ENCODE measurements around the gene ANKS6. TPM values are rescaled to one million over a fixed set of nuclear protein-coding genes. Genes with fewer than 3 reads are reported as not detected.
A peak's percentile ranks its signal among the peaks of the same experiment; 100 is the strongest.

Gene ANKS6
- total and polyA plus RNA-seq, 10 of the 15 experiments (the other 5 are each of a cell fraction or from before 2014, with no cell fraction given): 2.0 to 16.2 (median 6.1) TPM

- DNase-seq (ENCODE audit: low read depth, low spot score) (no peak), ATAC-seq (peak; percentile 78), FAIRE-seq (no peak)
- Histone ChIP-seq H3K9me3 (replicated peaks; ENCODE audit: control insufficient read depth, insufficient read depth, low read length) (no peaks in the 10 kb centered on the region), H3K4me1 (ENCODE audit: control insufficient read depth, insufficient read depth, low read length) (0 out of 2 replicates have a peak, but pooled peaks cover 4% of the 10 kb centered on the region), H3K4me2 (ENCODE audit: control insufficient read depth, insufficient read depth) (peak within 1 kb of the TSS; percentile 77), H3K27ac (ENCODE audit: control insufficient read depth, insufficient read depth) (no peak within 1 kb of the TSS), H3K9ac (ENCODE audit: control insufficient read depth, insufficient read depth, low read length) (peak within 1 kb of the TSS; percentile 39; the same call in 1 of the 2 replicates), H4K20me1 (ENCODE audit: control insufficient read depth, insufficient read depth) (no peaks in the 10 kb centered on the region), H2AFZ (ENCODE audit: control insufficient read depth, low read depth, low read length) (peak within 1 kb of the TSS; percentile 80), H3K27me3 (replicated peaks in 1 of 2; ENCODE audit: control insufficient read depth in 2 of 2, insufficient read depth in 2 of 2, low read length in 1 of 2) (peaks cover 2 to 3% of the 10 kb centered on the region in 2 experiments), H3K4me3 (peak within 1 kb of the TSS; percentile 68), H3K36me3 (ENCODE audit: control insufficient read depth in 2 of 2, insufficient read depth in 2 of 2, low read length in 1 of 2) (no peaks in the 10 kb centered on the region), H3K79me2 (ENCODE audit: control insufficient read depth, insufficient read depth, low read length) (no peaks in the 10 kb centered on the region)
- WGBS (ENCODE audit: insufficient coverage, insufficient replicate concordance, low lambda C conversion rate, missing lambda C conversion rate): 8% methylated on average over 42 of the region's 51 CpGs
- ChIA-PET SMC1A (ENCODE audit: uncharacterized antibody, unreplicated experiment) (interaction anchor here (1.1 kb wide), 1 partner anchor 9 kb away, joined by 3 read pairs; no protein-coding TSS in a partner anchor), RAD21 (ENCODE audit: unreplicated experiment) (no interaction called here), CTCF (interaction anchor here (1.0 to 2.0 kb wide), 3 partner anchors 12 to 191 kb away, joined by 3 to 4 read pairs (median 3); no protein-coding TSS in a partner anchor), POLR2A (no interaction called here)
- in situ Hi-C loops (cut with MboI): no loop called here
- TF ChIP-seq RELA (IDR thresholded peaks at IDR 0.05; ENCODE audit: borderline replicate concordance, partially characterized antibody) (no peak), CUX1 (IDR thresholded peaks at IDR 0.05; ENCODE audit: insufficient replicate concordance, low read depth, low read length) (no peak), YY1 (IDR thresholded peaks at IDR 0.05; ENCODE audit: low read depth, low read length) (0 out of 2 replicates have a peak, but pooled peaks have one; percentile 8), EGR1 (IDR thresholded peaks at IDR 0.05; ENCODE audit: borderline replicate concordance in 1 of 2, low read depth in 2 of 2, low read length in 2 of 2) (peak in 1 of 2 experiments; percentile 63; a peak in 1 of 3 replicates), PKNOX1 (IDR thresholded peaks at IDR 0.05) (no peak), POLR2A (IDR thresholded peaks at IDR 0.05; ENCODE audit: low read depth, low read length) (peak; percentile 78), HDAC6 (IDR thresholded peaks at IDR 0.05; ENCODE audit: unreplicated experiment) (peak; percentile 27)
- no TSS peak for BruUV-seq (replicated peaks)
- intact Hi-C loops (cut with micrococcal nuclease; ENCODE audit: unreplicated experiment): no loop called here
Observed at GRCh38 chr9:98807070-98807813, 10.9 kb upstream of the ANKS6 start, which contains the start of gene GALNT12. Gene GALNT12 (plus strand): TSS chr9:98807670. CDS start chr9:98807699, 29 bp downstream.
